Activated naive CD8-positive, alpha-beta T cell treated with anti-CD3 and anti-CD28 coated beads for 36 hours (primary cell): ENCODE data around the gene PDZRN3. TPM values are rescaled to one million over a fixed set of nuclear protein-coding genes. Genes with fewer than 3 reads are reported as not detected.
"Not testable (repeated sequence)": the region's sequence is repeated elsewhere in the genome, so short reads cannot be mapped to it uniquely, and the experiment has no call there.

Experiments used
- DNase-seq: peaks from one replicate; pipeline ENCODE4 v3.0.0; 2021
- H3K27ac Mint-ChIP-seq: one replicate; pipeline ENCODE4 v1.8.0; 2022; ENCODE audit warnings: mild to moderate bottlenecking, moderate library complexity, mixed read lengths
- H3K27me3 Mint-ChIP-seq: one replicate; pipeline ENCODE4 v1.8.0; 2022; ENCODE audit warnings: mild to moderate bottlenecking, mixed read lengths
- H3K36me3 Mint-ChIP-seq: one replicate; pipeline ENCODE4 v1.8.0; 2021; ENCODE audit warnings: mild to moderate bottlenecking, mixed read lengths
- H3K4me1 Mint-ChIP-seq: one replicate; pipeline ENCODE4 v1.8.0; 2021; ENCODE audit warnings: mixed read lengths
- H3K4me3 Mint-ChIP-seq: one replicate; pipeline ENCODE4 v1.8.0; 2022; ENCODE audit warnings: mild to moderate bottlenecking, moderate library complexity, mixed read lengths
- H3K9me3 Mint-ChIP-seq: one replicate; pipeline ENCODE4 v1.8.0; 2022; ENCODE audit warnings: mixed read lengths
- total RNA-seq, 2 experiments: library from RNA; stranded (reverse); gene quantifications; one replicate each; pipeline ENCODE4 v1.2.3, GENCODE V29; 2021

PDZRN3 gene
- total RNA-seq, 2 experiments from 2014 or later: not detected

- peaks cover 42% of the 10 kb centered on the region for H3K27me3 Mint-ChIP-seq
- H3K36me3 Mint-ChIP-seq: no peaks in the 10 kb centered on the region
- H3K4me3 Mint-ChIP-seq: no peak overlapping the region
- DNase-seq: no peak
- peaks cover 8% of the 10 kb centered on the region for H3K9me3 Mint-ChIP-seq
- H3K4me1 Mint-ChIP-seq: no peaks in the 10 kb centered on the region
- H3K27ac Mint-ChIP-seq: no peak overlapping the region
Measured at GRCh38 chr3:73473181-73473897, 151.4 kb downstream of the PDZRN3 start.

- DNase-seq: no peak
- peaks cover 5% of the 10 kb centered on the region for H3K9me3 Mint-ChIP-seq
- H3K4me3 Mint-ChIP-seq: no peak overlapping the region
- no peaks in the 10 kb centered on the region for H3K36me3 Mint-ChIP-seq
- no peak overlapping the region for H3K27ac Mint-ChIP-seq
- H3K27me3 Mint-ChIP-seq: peaks cover 32% of the 10 kb centered on the region
- H3K4me1 Mint-ChIP-seq: no peaks in the 10 kb centered on the region
Measured at GRCh38 chr3:73471986-73472787, 152.6 kb downstream of the PDZRN3 start.

DNA sequence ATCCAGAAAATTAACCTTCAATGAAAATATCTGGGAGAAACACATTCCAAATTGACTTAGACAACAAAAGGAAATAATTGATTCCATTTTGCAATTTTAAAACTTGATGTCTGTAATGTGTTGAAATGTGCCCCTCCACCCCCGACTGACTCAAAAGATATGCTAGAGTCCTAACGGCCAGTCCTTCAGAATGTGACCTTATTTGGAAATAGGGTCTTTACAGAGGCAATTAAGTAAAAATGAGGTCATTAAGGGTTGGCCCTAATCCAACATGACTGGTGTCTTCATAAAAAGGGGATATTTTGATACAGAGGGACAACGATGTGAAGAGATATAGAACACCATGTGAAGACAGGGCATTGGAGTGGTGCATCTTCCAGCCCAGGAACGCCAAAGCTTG lies 153.9 kb downstream of the PDZRN3 start:
- DNase-seq: no peak
- peaks cover 1% of the 10 kb centered on the region for H3K9me3 Mint-ChIP-seq
- peaks cover 29% of the 10 kb centered on the region for H3K27me3 Mint-ChIP-seq
- H3K27ac Mint-ChIP-seq: no peak overlapping the region
- no peaks in the 10 kb centered on the region for H3K36me3 Mint-ChIP-seq
- H3K4me1 Mint-ChIP-seq: no peaks in the 10 kb centered on the region
- H3K4me3 Mint-ChIP-seq: no peak overlapping the region

- Mint-ChIP-seq H3K4me3 (no peak overlapping the region), H3K9me3 (no peaks in the 10 kb centered on the region), H3K27me3 (peaks cover 21% of the 10 kb centered on the region), H3K27ac (no peak overlapping the region), H3K4me1 (no peaks in the 10 kb centered on the region), H3K36me3 (no peaks in the 10 kb centered on the region)
- no peak for DNase-seq
Measured at GRCh38 chr3:73469331-73469730, 155.4 kb downstream of the PDZRN3 start.

DNA sequence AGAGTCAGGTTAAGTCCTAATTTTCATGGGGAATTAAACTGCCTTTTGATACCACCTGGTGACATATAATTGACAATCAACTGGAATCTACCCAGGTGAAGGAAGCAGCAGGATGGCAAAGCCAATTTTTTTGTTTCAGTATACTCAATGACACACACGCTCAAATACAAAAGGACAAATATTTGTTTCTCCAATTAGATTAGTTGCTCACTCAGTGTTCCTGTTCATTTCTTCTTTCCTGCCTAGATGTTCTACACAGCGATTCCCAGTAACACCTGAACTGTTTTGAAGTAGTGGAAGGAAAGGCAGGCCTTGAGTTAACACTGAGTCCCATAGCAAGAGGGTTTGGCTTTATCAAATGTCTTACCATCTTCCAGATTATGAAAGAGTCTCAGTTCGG lies 157.5 kb downstream of the PDZRN3 start:
- no peak overlapping the region for H3K27ac Mint-ChIP-seq

GRCh38 chr3:73465926-73466325 lies 158.8 kb downstream of the PDZRN3 start:
- no peak for DNase-seq
- Mint-ChIP-seq H3K27ac (no peak overlapping the region), H3K4me3 (no peak overlapping the region), H3K9me3 (no peaks in the 10 kb centered on the region), H3K4me1 (no peaks in the 10 kb centered on the region), H3K27me3 (peaks cover 3% of the 10 kb centered on the region), H3K36me3 (no peaks in the 10 kb centered on the region)

More for the DNA sequence above, 157.5 kb downstream of the PDZRN3 start:
- no peaks in the 10 kb centered on the region for H3K9me3 Mint-ChIP-seq
- no peaks in the 10 kb centered on the region for H3K36me3 Mint-ChIP-seq
- peaks cover 11% of the 10 kb centered on the region for H3K27me3 Mint-ChIP-seq
- no peak overlapping the region for H3K4me3 Mint-ChIP-seq
- DNase-seq: no peak
- no peaks in the 10 kb centered on the region for H3K4me1 Mint-ChIP-seq

- not testable (repeated sequence) for H3K27ac Mint-ChIP-seq, H3K4me1 Mint-ChIP-seq, H3K27me3 Mint-ChIP-seq, DNase-seq, H3K4me3 Mint-ChIP-seq, H3K36me3 Mint-ChIP-seq, H3K9me3 Mint-ChIP-seq
Measured at GRCh38 chr3:73464126-73464525, 160.6 kb downstream of the PDZRN3 start.

DNA sequence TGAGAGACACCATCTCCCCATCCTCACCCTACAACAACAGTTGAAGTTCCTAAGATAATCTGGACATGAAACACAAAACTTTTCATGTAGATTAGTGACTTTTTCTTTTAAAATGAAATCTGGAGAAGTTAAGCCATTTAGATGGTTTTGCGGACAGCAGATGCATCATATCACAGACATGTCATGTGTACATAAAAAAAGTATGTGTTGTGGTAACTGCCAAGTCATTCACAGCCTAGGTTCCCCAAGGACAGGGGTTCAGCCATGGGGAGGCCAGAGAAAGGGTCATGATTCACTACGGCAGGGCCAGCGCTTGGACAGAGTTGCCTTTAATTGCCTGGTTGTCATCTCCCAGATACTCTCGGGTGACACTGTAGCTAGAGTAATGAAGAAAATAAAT lies 163.2 kb downstream of the PDZRN3 start:
- H3K9me3 Mint-ChIP-seq: no peaks in the 10 kb centered on the region
- H3K27me3 Mint-ChIP-seq: peaks cover 4% of the 10 kb centered on the region
- H3K27ac Mint-ChIP-seq: no peak overlapping the region
- H3K4me1 Mint-ChIP-seq: no peaks in the 10 kb centered on the region
- no peak for DNase-seq
- no peak overlapping the region for H3K4me3 Mint-ChIP-seq
- no peaks in the 10 kb centered on the region for H3K36me3 Mint-ChIP-seq

DNA sequence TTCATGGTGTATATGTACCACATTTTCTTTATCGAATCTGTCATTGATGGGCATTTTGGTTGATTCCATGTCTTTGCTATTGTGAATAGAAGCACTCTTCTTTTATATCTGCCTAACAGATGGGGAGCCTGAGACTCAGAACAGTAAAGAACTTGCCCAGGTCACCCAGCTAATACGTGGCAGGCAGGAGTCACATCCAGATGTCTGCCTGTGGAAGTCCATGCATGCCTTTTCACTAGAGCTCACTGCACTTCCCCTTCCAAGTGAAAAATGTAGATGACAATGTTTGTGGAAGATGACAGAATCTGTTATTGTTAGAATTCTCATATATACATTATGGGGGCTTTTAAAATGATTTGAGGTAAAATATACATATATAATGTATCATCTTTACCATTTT lies 165.0 kb downstream of the PDZRN3 start:
- H3K27me3 Mint-ChIP-seq: peaks cover 4% of the 10 kb centered on the region
- H3K4me3 Mint-ChIP-seq: no peak overlapping the region
- no peak overlapping the region for H3K27ac Mint-ChIP-seq
- DNase-seq: no peak
- no peaks in the 10 kb centered on the region for H3K9me3 Mint-ChIP-seq
- H3K4me1 Mint-ChIP-seq: no peaks in the 10 kb centered on the region
- H3K36me3 Mint-ChIP-seq: no peaks in the 10 kb centered on the region

GRCh38 chr3:73453666-73454065 lies 171.1 kb downstream of the PDZRN3 start:
- H3K9me3 Mint-ChIP-seq: no peaks in the 10 kb centered on the region
- no peak overlapping the region for H3K4me3 Mint-ChIP-seq
- H3K36me3 Mint-ChIP-seq: no peaks in the 10 kb centered on the region
- peaks cover 3% of the 10 kb centered on the region for H3K27me3 Mint-ChIP-seq
- H3K4me1 Mint-ChIP-seq: no peaks in the 10 kb centered on the region
- H3K27ac Mint-ChIP-seq: no peak overlapping the region
- DNase-seq: no peak

- no peak overlapping the region for H3K27ac Mint-ChIP-seq
- H3K4me3 Mint-ChIP-seq: no peak overlapping the region
- no peaks in the 10 kb centered on the region for H3K9me3 Mint-ChIP-seq
- no peaks in the 10 kb centered on the region for H3K4me1 Mint-ChIP-seq
- no peak for DNase-seq
- H3K36me3 Mint-ChIP-seq: no peaks in the 10 kb centered on the region
- H3K27me3 Mint-ChIP-seq: peaks cover 3% of the 10 kb centered on the region
Measured at GRCh38 chr3:73452729-73453128, 172.0 kb downstream of the PDZRN3 start.

GRCh38 chr3:73451301-73451944 lies 173.3 kb downstream of the PDZRN3 start:
- Mint-ChIP-seq H3K27me3 (peaks cover 3% of the 10 kb centered on the region), H3K9me3 (no peaks in the 10 kb centered on the region)

DNA sequence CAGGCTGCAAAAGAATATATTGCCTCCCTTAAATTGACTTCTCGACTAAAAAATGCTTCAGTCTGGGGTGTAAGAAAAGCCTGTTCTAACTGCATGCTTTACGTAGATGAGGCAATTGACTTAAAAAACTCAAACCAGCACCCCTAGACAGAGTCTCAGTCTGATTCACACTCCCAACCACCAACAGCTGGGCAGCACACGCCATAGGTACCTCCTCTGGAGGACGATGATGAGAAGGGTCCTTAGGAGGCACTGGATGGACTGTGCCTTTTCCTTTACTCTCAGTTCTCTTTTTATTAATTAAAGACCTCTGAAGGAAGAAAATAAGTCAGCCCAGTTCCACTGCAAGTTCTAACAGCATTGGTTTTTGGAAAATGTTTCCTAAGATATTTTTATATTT lies 175.0 kb downstream of the PDZRN3 start:
- H3K27ac Mint-ChIP-seq: no peak overlapping the region
- H3K9me3 Mint-ChIP-seq: no peaks in the 10 kb centered on the region

More at GRCh38 chr3:73451301-73451944, 173.3 kb downstream of the PDZRN3 start:
- Mint-ChIP-seq H3K36me3 (no peaks in the 10 kb centered on the region), H3K4me1 (no peaks in the 10 kb centered on the region), H3K27ac (no peak overlapping the region), H3K4me3 (no peak overlapping the region)
- no peak for DNase-seq

DNA sequence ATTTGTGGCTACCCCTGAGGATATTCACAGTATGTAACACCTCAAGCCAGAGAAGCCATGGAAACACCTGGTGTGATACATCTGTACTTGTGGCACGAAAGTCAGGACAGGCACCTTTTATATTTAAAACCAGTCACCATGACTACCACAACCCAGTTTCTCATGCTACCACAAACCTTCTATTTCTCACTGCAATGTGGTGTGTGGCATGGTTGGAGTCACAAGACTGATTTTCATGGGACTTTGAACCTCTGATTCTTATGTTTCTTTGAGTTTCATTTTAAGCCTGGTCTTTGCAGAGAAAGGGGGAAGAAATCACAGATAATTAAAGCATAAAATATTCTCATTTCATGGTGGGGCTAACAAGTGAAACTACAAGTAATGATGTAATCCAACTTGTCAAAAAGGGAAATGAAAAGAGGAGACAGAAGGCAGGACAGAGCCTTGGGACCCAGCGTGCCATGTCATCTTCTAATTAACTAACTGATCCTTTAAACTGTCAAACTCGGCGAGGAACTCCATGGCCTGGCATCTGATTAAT lies 175.9 kb downstream of the PDZRN3 start:
- Mint-ChIP-seq H3K27ac (no peak overlapping the region), H3K9me3 (no peaks in the 10 kb centered on the region), H3K4me3 (no peak overlapping the region), H3K27me3 (peaks cover 3% of the 10 kb centered on the region), H3K36me3 (no peaks in the 10 kb centered on the region), H3K4me1 (no peaks in the 10 kb centered on the region)
- no peak for DNase-seq

More for the DNA sequence above, 175.0 kb downstream of the PDZRN3 start:
- H3K27me3 Mint-ChIP-seq: peaks cover 3% of the 10 kb centered on the region
- no peaks in the 10 kb centered on the region for H3K4me1 Mint-ChIP-seq
- no peak overlapping the region for H3K4me3 Mint-ChIP-seq
- no peaks in the 10 kb centered on the region for H3K36me3 Mint-ChIP-seq
- DNase-seq: no peak

DNA sequence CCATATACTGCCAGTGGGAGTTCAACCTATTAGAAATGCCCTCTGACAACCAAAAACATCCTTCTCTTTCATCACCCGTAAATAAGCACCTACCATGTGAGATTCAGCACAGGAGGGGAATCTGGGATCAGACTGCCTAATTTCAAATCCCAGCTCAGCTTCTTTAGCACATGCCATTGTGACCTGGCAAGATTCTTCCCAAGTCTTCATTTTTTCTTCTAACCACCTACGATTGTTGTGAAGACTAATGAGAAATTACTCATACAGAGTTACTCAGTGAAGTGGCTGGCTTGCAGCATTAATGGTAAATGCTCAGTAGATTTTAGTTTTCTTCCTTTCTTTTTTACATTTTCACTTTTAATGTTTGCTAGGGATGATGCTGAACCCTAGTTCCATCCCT lies 176.7 kb downstream of the PDZRN3 start:
- Mint-ChIP-seq H3K36me3 (no peaks in the 10 kb centered on the region), H3K4me1 (no peaks in the 10 kb centered on the region), H3K9me3 (no peaks in the 10 kb centered on the region), H3K4me3 (no peak overlapping the region), H3K27ac (no peak overlapping the region), H3K27me3 (peaks cover 3% of the 10 kb centered on the region)
- DNase-seq: no peak
